ENCODE data around the gene AKAP6.

GRCh38 chr14:32421781-32422180, 92.7 kb downstream of the AKAP6 start:
- TF ChIP-seq SIN3A (conservative IDR thresholded peaks at IDR 0.05 in 1 of 2, IDR thresholded peaks at IDR 0.05 in 1 of 2; ENCODE audit: low read depth in 1 of 2, low read length in 2 of 2) (no peak), JUND (IDR thresholded peaks at IDR 0.05; ENCODE audit: low read length) (no peak), SP1 (IDR thresholded peaks at IDR 0.05; ENCODE audit: low read depth, low read length) (no peak), ZNF274 (IDR thresholded peaks at IDR 0.05; ENCODE audit: borderline replicate concordance, extremely low read depth, low read length) (no peak), CHD2 (IDR thresholded peaks at IDR 0.05; ENCODE audit: low read length) (no peak), TBP (IDR thresholded peaks at IDR 0.05; ENCODE audit: low read depth, low read length) (no peak), EP300 (IDR thresholded peaks at IDR 0.05; ENCODE audit: borderline replicate concordance in 1 of 2, low read depth in 2 of 2, low read length in 2 of 2) (no peak), RNF2 (IDR thresholded peaks at IDR 0.05; ENCODE audit: borderline replicate concordance, low read depth, low read length, missing control alignments, poor library complexity, severe bottlenecking) (no peak), POLR2AphosphoS5 (IDR thresholded peaks at IDR 0.05; ENCODE audit: low read depth, low read length) (no peak), TCF12 (IDR thresholded peaks at IDR 0.05; ENCODE audit: low read depth, low read length) (no peak)
- TF ChIP-seq, protein P1, sequence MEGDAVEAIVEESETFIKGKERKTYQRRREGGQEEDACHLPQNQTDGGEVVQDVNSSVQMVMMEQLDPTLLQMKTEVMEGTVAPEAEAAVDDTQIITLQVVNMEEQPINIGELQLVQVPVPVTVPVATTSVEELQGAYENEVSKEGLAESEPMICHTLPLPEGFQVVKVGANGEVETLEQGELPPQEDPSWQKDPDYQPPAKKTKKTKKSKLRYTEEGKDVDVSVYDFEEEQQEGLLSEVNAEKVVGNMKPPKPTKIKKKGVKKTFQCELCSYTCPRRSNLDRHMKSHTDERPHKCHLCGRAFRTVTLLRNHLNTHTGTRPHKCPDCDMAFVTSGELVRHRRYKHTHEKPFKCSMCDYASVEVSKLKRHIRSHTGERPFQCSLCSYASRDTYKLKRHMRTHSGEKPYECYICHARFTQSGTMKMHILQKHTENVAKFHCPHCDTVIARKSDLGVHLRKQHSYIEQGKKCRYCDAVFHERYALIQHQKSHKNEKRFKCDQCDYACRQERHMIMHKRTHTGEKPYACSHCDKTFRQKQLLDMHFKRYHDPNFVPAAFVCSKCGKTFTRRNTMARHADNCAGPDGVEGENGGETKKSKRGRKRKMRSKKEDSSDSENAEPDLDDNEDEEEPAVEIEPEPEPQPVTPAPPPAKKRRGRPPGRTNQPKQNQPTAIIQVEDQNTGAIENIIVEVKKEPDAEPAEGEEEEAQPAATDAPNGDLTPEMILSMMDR (IDR thresholded peaks at IDR 0.05; ENCODE audit: control extremely low read depth in 1 of 3, insufficient read depth in 1 of 3, low read depth in 1 of 3, low read length in 3 of 3) = no peak
- TF ChIP-seq, protein P2, sequence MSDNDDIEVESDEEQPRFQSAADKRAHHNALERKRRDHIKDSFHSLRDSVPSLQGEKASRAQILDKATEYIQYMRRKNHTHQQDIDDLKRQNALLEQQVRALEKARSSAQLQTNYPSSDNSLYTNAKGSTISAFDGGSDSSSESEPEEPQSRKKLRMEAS (IDR thresholded peaks at IDR 0.05) = no peak
